Colon (tissue), 2 donors: ENCODE measurements around the gene TTBK2.

Experiments used
- FAIRE-seq: peaks from 2 replicates; lab custom pipeline; 2012; peaks lifted over from hg19 to GRCh38; lab: Jason Lieb, UNC
- donor health status: control.
- donor health status: control.

Gene TTBK2

GRCh38 chr15:42760759-42761158 lies 159.8 kb downstream of the TTBK2 start:
- no peak for FAIRE-seq

- no peak for FAIRE-seq
Observed at GRCh38 chr15:42759093-42759492, 161.5 kb downstream of the TTBK2 start.

- FAIRE-seq: no peak
Observed at GRCh38 chr15:42750306-42750705, 170.3 kb downstream of the TTBK2 start.

- no peak for FAIRE-seq
Observed at GRCh38 chr15:42749266-42749665, 171.3 kb downstream of the TTBK2 start.

GRCh38 chr15:42744195-42744594 lies 176.4 kb downstream of the TTBK2 start:
- FAIRE-seq: no peak

- FAIRE-seq: no peak
Observed at GRCh38 chr15:42742149-42742548, 178.4 kb downstream of the TTBK2 start.

GRCh38 chr15:42741710-42742109 lies 178.9 kb downstream of the TTBK2 start:
- FAIRE-seq: no peak

GRCh38 chr15:42737529-42738328 lies 182.8 kb downstream of the TTBK2 start:
- no peak for FAIRE-seq

GRCh38 chr15:42736793-42737528 lies 183.6 kb downstream of the TTBK2 start, which contains the start of gene CDAN1:
CDAN1 (minus strand) TSS chr15:42737128; CDS start chr15:42737102, 26 bp downstream.
- no peak for FAIRE-seq

GRCh38 chr15:42736178-42736792 lies 184.3 kb downstream of the TTBK2 start:
- no peak for FAIRE-seq

GRCh38 chr15:42735382-42736165 lies 185.0 kb downstream of the TTBK2 start:
- no peak for FAIRE-seq

- no peak for FAIRE-seq
Observed at GRCh38 chr15:42734076-42734672, 186.4 kb downstream of the TTBK2 start.

- FAIRE-seq: no peak
Observed at GRCh38 chr15:42733027-42733426, 187.6 kb downstream of the TTBK2 start.

- FAIRE-seq: no peak
Observed at GRCh38 chr15:42732095-42732827, 188.3 kb downstream of the TTBK2 start.

- FAIRE-seq: no peak
Observed at GRCh38 chr15:42731461-42731860, 189.1 kb downstream of the TTBK2 start.

- FAIRE-seq: no peak
Observed at GRCh38 chr15:42730536-42730935, 190.0 kb downstream of the TTBK2 start.

GRCh38 chr15:42730135-42730534 lies 190.4 kb downstream of the TTBK2 start:
- no peak for FAIRE-seq

- no peak for FAIRE-seq
Observed at GRCh38 chr15:42729409-42729808, 191.2 kb downstream of the TTBK2 start.

GRCh38 chr15:42728972-42729371 lies 191.6 kb downstream of the TTBK2 start:
- no peak for FAIRE-seq

GRCh38 chr15:42728560-42728959 lies 192.0 kb downstream of the TTBK2 start:
- no peak for FAIRE-seq
